ENCODE results near the gene PDCL3.

PDCL3 gene

GRCh38 chr2:100535855-100536254, 26.9 kb upstream of the PDCL3 start:
- Histone ChIP-seq H3K4me3 (ENCODE audit: low read depth in 1 of 2, low read length in 2 of 2) (no peak overlapping the region), H2AFZ (ENCODE audit: low read depth, low read length) (no peak overlapping the region), H3K9ac (ENCODE audit: low read depth, low read length) (no peak overlapping the region), H3K4me2 (ENCODE audit: insufficient read depth, low read length) (no peak overlapping the region), H3K27ac (ENCODE audit: low read length) (no peak overlapping the region), H4K20me1 (ENCODE audit: insufficient read depth, low read length) (no peaks in the 10 kb centered on the region), H3K27me3 (ENCODE audit: insufficient read depth, low read length, poor library complexity) (no peaks in the 10 kb centered on the region), H3K9me3 (ENCODE audit: insufficient read depth, low read length, severe bottlenecking) (peaks cover 3% of the 10 kb centered on the region), H3K36me3 (ENCODE audit: insufficient read depth, low read length) (no peaks in the 10 kb centered on the region), H3K4me1 (ENCODE audit: insufficient read depth, low read length) (no peaks in the 10 kb centered on the region), H3K79me2 (ENCODE audit: insufficient read depth, low read length) (no peaks in the 10 kb centered on the region)
- no peak for ATAC-seq (ENCODE audit: insufficient read depth, low read depth)
- no peak for DNase-seq
- no peak for TF ChIP-seq EZH2 (IDR thresholded peaks at IDR 0.05; ENCODE audit: borderline replicate concordance, low read depth, low read length, severe bottlenecking)
- TF ChIP-seq CTCF (IDR thresholded peaks at IDR 0.05; ENCODE audit: borderline replicate concordance, extremely low read depth, low read length, poor library complexity, severe bottlenecking), result no peak

- no peak overlapping the region for H3K4me2 ChIP-seq (ENCODE audit: insufficient read depth, low read length)
- TF ChIP-seq EZH2 (IDR thresholded peaks at IDR 0.05; ENCODE audit: borderline replicate concordance, low read depth, low read length, severe bottlenecking) (no peak), CTCF (IDR thresholded peaks at IDR 0.05; ENCODE audit: borderline replicate concordance, extremely low read depth, low read length, poor library complexity, severe bottlenecking) (no peak)
- peaks cover 3% of the 10 kb centered on the region for H3K9me3 ChIP-seq (ENCODE audit: insufficient read depth, low read length, severe bottlenecking)
- H3K4me3 ChIP-seq (ENCODE audit: low read depth in 1 of 2, low read length in 2 of 2), result no peak overlapping the region
- no peak overlapping the region for H3K9ac ChIP-seq (ENCODE audit: low read depth, low read length)
- no peaks in the 10 kb centered on the region for H3K36me3 ChIP-seq (ENCODE audit: insufficient read depth, low read length)
- ATAC-seq (ENCODE audit: insufficient read depth, low read depth) (no peak), DNase-seq (no peak)
- H2AFZ ChIP-seq (ENCODE audit: low read depth, low read length), result no peak overlapping the region
- no peaks in the 10 kb centered on the region for H3K27me3 ChIP-seq (ENCODE audit: insufficient read depth, low read length, poor library complexity)
- no peak overlapping the region for H3K27ac ChIP-seq (ENCODE audit: low read length)
- no peaks in the 10 kb centered on the region for H4K20me1 ChIP-seq (ENCODE audit: insufficient read depth, low read length)
- no peaks in the 10 kb centered on the region for H3K4me1 ChIP-seq (ENCODE audit: insufficient read depth, low read length)
- no peaks in the 10 kb centered on the region for H3K79me2 ChIP-seq (ENCODE audit: insufficient read depth, low read length)
These were observed 24.9 kb upstream of the PDCL3 start for GRCh38 chr2:100537918-100538317.

- H3K79me2 ChIP-seq (ENCODE audit: insufficient read depth, low read length), result no peaks in the 10 kb centered on the region
- DNase-seq, result no peak
- no peak for ATAC-seq (ENCODE audit: insufficient read depth, low read depth)
These were observed 23.6 kb upstream of the PDCL3 start for GRCh38 chr2:100539221-100539620.

More at GRCh38 chr2:100539221-100539620, 23.6 kb upstream of the PDCL3 start:
- H4K20me1 ChIP-seq (ENCODE audit: insufficient read depth, low read length), result no peaks in the 10 kb centered on the region
- H3K4me1 ChIP-seq (ENCODE audit: insufficient read depth, low read length), result no peaks in the 10 kb centered on the region
- TF ChIP-seq EZH2 (IDR thresholded peaks at IDR 0.05; ENCODE audit: borderline replicate concordance, low read depth, low read length, severe bottlenecking) (no peak), CTCF (IDR thresholded peaks at IDR 0.05; ENCODE audit: borderline replicate concordance, extremely low read depth, low read length, poor library complexity, severe bottlenecking) (no peak)
- no peak overlapping the region for H3K4me2 ChIP-seq (ENCODE audit: insufficient read depth, low read length)
- no peaks in the 10 kb centered on the region for H3K9me3 ChIP-seq (ENCODE audit: insufficient read depth, low read length, severe bottlenecking)
- no peak overlapping the region for H2AFZ ChIP-seq (ENCODE audit: low read depth, low read length)
- H3K4me3 ChIP-seq (ENCODE audit: low read depth in 1 of 2, low read length in 2 of 2), result no peak overlapping the region
- no peaks in the 10 kb centered on the region for H3K27me3 ChIP-seq (ENCODE audit: insufficient read depth, low read length, poor library complexity)
- H3K27ac ChIP-seq (ENCODE audit: low read length), result no peak overlapping the region
- no peaks in the 10 kb centered on the region for H3K36me3 ChIP-seq (ENCODE audit: insufficient read depth, low read length)
- H3K9ac ChIP-seq (ENCODE audit: low read depth, low read length), result no peak overlapping the region

Data from DND-41 (cell line).